Activated T-cell treated with anti-CD3 and anti-CD28 coated beads, Interleukin-2, amount 50 U/mL, for 4 hours (primary cell): ENCODE results near the gene PAQR9. TPM values are rescaled to one million over a fixed set of nuclear protein-coding genes. Genes with fewer than 3 reads are reported as not detected.

Experiments
- ATAC-seq, 2 donors: fragments of 200-7000 bp; cut with Tn5 transposase; one replicate each; pipeline ENCODE4 v1.10.0; 2021
- DNase-seq: peaks from one replicate; pipeline ENCODE4 v3.0.0-alpha.2; 2020
- H3K27me3 Mint-ChIP-seq: one replicate; pipeline ENCODE4 v1.8.0; 2021; ENCODE audit warnings: low read depth, mixed read lengths
- H3K36me3 Mint-ChIP-seq: one replicate; pipeline ENCODE4 v1.8.0; 2022; ENCODE audit warnings: mixed read lengths; ENCODE audit not compliant: insufficient read depth
- H3K4me1 Mint-ChIP-seq: one replicate; pipeline ENCODE4 v1.8.0; 2021; ENCODE audit warnings: low read depth, mixed read lengths
- H3K4me3 Mint-ChIP-seq: one replicate; pipeline ENCODE4 v1.8.0; 2021; ENCODE audit warnings: mild to moderate bottlenecking, moderate library complexity, mixed read lengths
- H3K9me3 Mint-ChIP-seq: one replicate; pipeline ENCODE4 v1.8.0; 2021; ENCODE audit warnings: mixed read lengths
- total RNA-seq, 3 donors: library from RNA; stranded (reverse); gene quantifications; one replicate each; pipeline ENCODE4 v1.2.1, GENCODE V29; 2021

The PAQR9 gene, protein sequence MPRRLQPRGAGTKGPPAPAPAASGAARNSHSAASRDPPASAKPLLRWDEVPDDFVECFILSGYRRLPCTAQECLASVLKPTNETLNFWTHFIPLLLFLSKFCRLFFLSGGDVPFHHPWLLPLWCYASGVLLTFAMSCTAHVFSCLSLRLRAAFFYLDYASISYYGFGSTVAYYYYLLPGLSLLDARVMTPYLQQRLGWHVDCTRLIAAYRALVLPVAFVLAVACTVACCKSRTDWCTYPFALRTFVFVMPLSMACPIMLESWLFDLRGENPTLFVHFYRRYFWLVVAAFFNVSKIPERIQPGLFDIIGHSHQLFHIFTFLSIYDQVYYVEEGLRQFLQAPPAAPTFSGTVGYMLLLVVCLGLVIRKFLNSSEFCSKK
- not detected for total RNA-seq

- Mint-ChIP-seq H3K4me3 (peak within 1 kb of the TSS; percentile 76), H3K27me3 (peaks cover 57% of the 10 kb centered on the region), H3K36me3 (no peaks in the 10 kb centered on the region)
These were observed at the start of gene PAQR9 for GRCh38 chr3:142963516-142964448. PAQR9 (minus strand) TSS chr3:142963674; CDS start chr3:142963336, 338 bp downstream.

DNA sequence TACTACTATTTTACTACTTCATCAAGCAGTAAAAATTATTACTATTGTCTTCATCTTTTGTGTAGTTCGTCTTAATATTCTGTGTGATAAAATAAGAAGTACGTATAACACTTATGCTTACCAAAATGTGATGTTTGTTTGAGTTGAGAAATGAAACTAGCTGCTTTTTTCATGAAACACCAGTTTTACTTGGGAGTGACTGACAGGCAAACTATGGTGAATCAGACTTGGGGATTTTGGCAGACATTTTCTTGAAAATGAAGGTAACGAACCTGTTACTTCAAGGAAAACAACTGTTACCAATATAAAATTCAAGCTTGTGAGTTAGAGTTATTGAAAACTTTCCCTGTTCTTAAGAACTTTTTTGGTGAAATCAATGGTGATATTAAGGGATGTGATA is 48.2 kb upstream of the PAQR9 start:
- Mint-ChIP-seq H3K36me3 (peaks cover 21% of the 10 kb centered on the region), H3K4me3 (no peak overlapping the region), H3K4me1 (peaks cover 60% of the 10 kb centered on the region), H3K27me3 (no peaks in the 10 kb centered on the region), H3K9me3 (no peaks in the 10 kb centered on the region)
- ATAC-seq: peak in 1 of 2 donors; percentile 50
- DNase-seq: no peak

More at GRCh38 chr3:142963516-142964448, at the start of gene PAQR9:
- H3K4me1 Mint-ChIP-seq: peaks cover 12% of the 10 kb centered on the region
- ATAC-seq (peak; percentile 62 to 70), DNase-seq (no peak)
- H3K9me3 Mint-ChIP-seq: no peaks in the 10 kb centered on the region

DNA sequence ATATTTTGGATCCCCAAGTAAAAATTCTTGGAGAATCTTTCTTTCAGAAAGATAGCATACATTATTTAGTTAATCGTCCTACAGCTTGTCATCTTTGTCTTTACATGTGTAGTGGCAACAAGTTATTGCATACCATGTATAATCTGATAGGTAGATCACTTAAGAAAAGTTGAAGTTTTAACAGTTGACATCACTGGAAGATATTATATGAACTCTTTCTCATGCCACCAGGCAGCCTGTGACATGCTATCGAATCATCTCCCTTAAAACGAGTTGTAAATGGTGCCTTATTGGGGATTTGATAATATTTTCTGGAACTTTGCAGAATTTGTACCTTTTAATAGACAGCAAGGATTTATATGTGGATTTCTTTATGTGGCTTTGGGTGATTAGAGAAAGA is 46.5 kb upstream of the PAQR9 start:
- no peaks in the 10 kb centered on the region for H3K9me3 Mint-ChIP-seq
- H3K36me3 Mint-ChIP-seq: peaks cover 19% of the 10 kb centered on the region
- no peak for DNase-seq
- no peak for ATAC-seq
- H3K4me3 Mint-ChIP-seq: no peak overlapping the region
- H3K27me3 Mint-ChIP-seq: no peaks in the 10 kb centered on the region
- H3K4me1 Mint-ChIP-seq: peaks cover 77% of the 10 kb centered on the region

- Mint-ChIP-seq H3K4me3 (peak overlapping the region; percentile 67), H3K27me3 (no peaks in the 10 kb centered on the region)
These were observed 41.3 kb upstream of the PAQR9 start for GRCh38 chr3:143004823-143005222.

GRCh38 chr3:143002727-143003126 is 39.3 kb upstream of the PAQR9 start:
- DNase-seq (no peak), ATAC-seq (no peak)
- peaks cover 49% of the 10 kb centered on the region for H3K4me1 Mint-ChIP-seq
- peaks cover 8% of the 10 kb centered on the region for H3K36me3 Mint-ChIP-seq
- peak overlapping the region; percentile 97 for H3K4me3 Mint-ChIP-seq
- peaks cover 2% of the 10 kb centered on the region for H3K27me3 Mint-ChIP-seq
- H3K9me3 Mint-ChIP-seq: no peaks in the 10 kb centered on the region

More at GRCh38 chr3:143004823-143005222, 41.3 kb upstream of the PAQR9 start:
- H3K9me3 Mint-ChIP-seq: no peaks in the 10 kb centered on the region
- DNase-seq (no peak), ATAC-seq (no peak)
- peaks cover 8% of the 10 kb centered on the region for H3K36me3 Mint-ChIP-seq
- H3K4me1 Mint-ChIP-seq: peaks cover 69% of the 10 kb centered on the region

GRCh38 chr3:143002083-143002712 is 38.7 kb upstream of the PAQR9 start:
- H3K4me1 Mint-ChIP-seq: peaks cover 45% of the 10 kb centered on the region
- H3K27me3 Mint-ChIP-seq: peaks cover 2% of the 10 kb centered on the region
- ATAC-seq (peak; percentile 42 to 49), DNase-seq (peak; percentile 5)
- peaks cover 7% of the 10 kb centered on the region for H3K36me3 Mint-ChIP-seq
- no peaks in the 10 kb centered on the region for H3K9me3 Mint-ChIP-seq
- H3K4me3 Mint-ChIP-seq: peak overlapping the region; percentile 97

GRCh38 chr3:143001369-143002082 is 38.1 kb upstream of the PAQR9 start, which contains the start of gene U2SURP:
U2SURP (plus strand) TSS chr3:143001570; CDS start chr3:143001629, 59 bp downstream.
- peaks cover 2% of the 10 kb centered on the region for H3K27me3 Mint-ChIP-seq
- H3K4me1 Mint-ChIP-seq: peaks cover 38% of the 10 kb centered on the region
- H3K9me3 Mint-ChIP-seq: no peaks in the 10 kb centered on the region
- peak within 1 kb of the TSS; percentile 97 for H3K4me3 Mint-ChIP-seq
- peak; percentile 92 to 93 for ATAC-seq
- peaks cover 4% of the 10 kb centered on the region for H3K36me3 Mint-ChIP-seq
- DNase-seq: peak; percentile 82

- H3K9me3 Mint-ChIP-seq: no peaks in the 10 kb centered on the region
- DNase-seq (no peak), ATAC-seq (peak; percentile 65)
- peaks cover 33% of the 10 kb centered on the region for H3K4me1 Mint-ChIP-seq
- peaks cover 4% of the 10 kb centered on the region for H3K36me3 Mint-ChIP-seq
- H3K27me3 Mint-ChIP-seq: peaks cover 2% of the 10 kb centered on the region
- peak overlapping the region; percentile 97 for H3K4me3 Mint-ChIP-seq
These were observed 37.5 kb upstream of the PAQR9 start for GRCh38 chr3:143001034-143001368.

GRCh38 chr3:143000528-143000927 is 37.1 kb upstream of the PAQR9 start:
- no peaks in the 10 kb centered on the region for H3K9me3 Mint-ChIP-seq
- no peak for ATAC-seq
- DNase-seq: no peak
- H3K36me3 Mint-ChIP-seq: peaks cover 4% of the 10 kb centered on the region
- peak overlapping the region; percentile 97 for H3K4me3 Mint-ChIP-seq
- H3K4me1 Mint-ChIP-seq: peaks cover 28% of the 10 kb centered on the region
- H3K27me3 Mint-ChIP-seq: peaks cover 2% of the 10 kb centered on the region

DNA sequence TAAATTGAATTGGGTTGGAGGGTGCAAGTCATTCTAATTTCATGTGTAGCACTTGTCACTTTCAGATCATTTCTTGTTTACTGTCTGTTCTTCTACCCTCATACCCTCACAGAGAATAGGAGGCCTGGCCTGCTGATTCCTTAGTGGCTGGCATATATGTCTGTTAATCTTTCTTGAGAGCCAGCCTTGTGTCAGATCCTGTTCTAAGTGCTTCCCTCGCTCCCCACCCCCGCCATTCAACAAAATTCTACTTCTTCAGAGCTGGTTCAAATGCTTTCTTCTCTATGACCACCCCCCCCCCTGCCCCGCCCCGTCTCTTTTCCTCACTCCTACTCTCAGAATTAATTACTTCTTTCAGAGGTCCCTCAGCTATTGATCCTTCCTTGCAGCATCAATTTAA is 36.4 kb upstream of the PAQR9 start:
- Mint-ChIP-seq H3K36me3 (peaks cover 3% of the 10 kb centered on the region), H3K4me1 (peaks cover 22% of the 10 kb centered on the region), H3K27me3 (peaks cover 6% of the 10 kb centered on the region), H3K9me3 (no peaks in the 10 kb centered on the region), H3K4me3 (peak overlapping the region; percentile 97)
- DNase-seq (no peak), ATAC-seq (no peak)

DNA sequence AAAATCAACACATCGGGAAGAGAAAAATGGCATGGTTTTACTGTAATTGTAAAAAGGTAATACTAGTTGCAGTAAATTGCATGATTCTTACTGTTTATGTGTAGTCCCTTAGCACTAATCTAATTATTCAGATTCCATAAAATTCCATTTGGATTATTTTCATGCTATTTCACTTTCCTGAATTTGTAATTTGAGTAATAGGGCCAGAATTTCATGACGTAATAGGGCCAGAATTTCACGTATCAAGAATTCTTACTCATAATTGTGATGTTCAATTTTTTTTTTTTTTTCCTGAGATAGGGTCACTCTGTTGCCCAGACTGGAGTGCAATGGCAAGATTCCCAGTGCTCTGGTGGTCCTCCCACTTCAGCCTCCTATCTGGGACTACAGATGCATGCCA is 35.0 kb upstream of the PAQR9 start:
- peaks cover 9% of the 10 kb centered on the region for H3K27me3 Mint-ChIP-seq
- peaks cover 1% of the 10 kb centered on the region for H3K36me3 Mint-ChIP-seq
- H3K4me3 Mint-ChIP-seq: no peak overlapping the region
- no peak for DNase-seq
- peaks cover 22% of the 10 kb centered on the region for H3K4me1 Mint-ChIP-seq
- no peaks in the 10 kb centered on the region for H3K9me3 Mint-ChIP-seq
- no peak for ATAC-seq

DNA sequence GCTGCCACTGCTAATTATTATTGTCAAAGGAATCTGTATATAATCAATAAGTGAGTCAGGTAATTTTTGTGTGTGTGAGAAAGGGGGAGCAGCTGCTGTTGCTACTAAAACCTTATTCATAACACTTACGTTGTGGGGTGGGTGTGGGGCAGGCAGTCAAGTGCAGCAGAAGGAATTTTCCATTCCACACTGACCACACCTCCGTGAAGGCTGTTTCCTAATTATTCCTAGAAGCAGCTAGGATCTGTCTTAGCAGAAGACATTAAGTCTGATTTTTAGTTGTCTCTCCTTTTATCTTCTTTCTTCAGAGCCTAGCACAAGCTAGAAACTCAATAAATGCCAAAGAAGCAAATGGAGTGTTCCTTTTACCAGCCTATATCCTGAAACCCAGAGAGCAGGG is 33.9 kb upstream of the PAQR9 start:
- DNase-seq (no peak), ATAC-seq (no peak)
- Mint-ChIP-seq H3K36me3 (no peaks in the 10 kb centered on the region), H3K4me1 (peaks cover 15% of the 10 kb centered on the region), H3K27me3 (peaks cover 9% of the 10 kb centered on the region), H3K4me3 (no peak overlapping the region), H3K9me3 (no peaks in the 10 kb centered on the region)

DNA sequence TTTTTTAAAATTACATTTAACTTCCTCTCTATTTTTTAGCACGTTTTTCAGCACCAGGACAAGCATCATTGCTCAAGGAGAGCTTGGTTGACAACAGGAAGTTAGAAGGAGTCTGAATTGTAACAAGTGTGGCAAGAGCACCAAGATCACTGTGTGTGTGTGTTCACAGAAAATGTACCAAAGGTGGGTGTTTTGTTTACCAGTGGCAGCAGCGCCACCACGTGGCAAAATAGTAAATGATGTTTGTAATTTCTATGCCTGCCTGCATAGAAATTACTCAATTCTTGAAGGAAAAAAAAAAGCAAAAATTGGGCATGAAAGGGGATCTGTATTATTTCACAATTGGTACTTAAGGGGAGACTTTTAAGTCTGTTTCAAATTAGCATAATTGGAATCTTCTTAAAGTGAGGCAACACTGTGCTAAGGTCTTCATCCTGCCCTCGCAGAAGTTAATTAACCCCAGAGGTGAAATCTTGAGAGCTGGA is 30.5 kb upstream of the PAQR9 start:
- ATAC-seq (peak; percentile 43 to 53), DNase-seq (peak; percentile 47)
- H3K4me1 Mint-ChIP-seq: peaks cover 5% of the 10 kb centered on the region
- peaks cover 10% of the 10 kb centered on the region for H3K27me3 Mint-ChIP-seq
- H3K9me3 Mint-ChIP-seq: no peaks in the 10 kb centered on the region
- no peaks in the 10 kb centered on the region for H3K36me3 Mint-ChIP-seq
- H3K4me3 Mint-ChIP-seq: no peak overlapping the region
